GM11168 (cell line): ENCODE measurements around the gene ERGIC1.

Experiments used
- in situ Hi-C: fragments of 300-500 bp; cut with MboI; formaldehyde crosslinking; loops from one replicate; pipeline ENCODE4 v1.12.0; 2022; ENCODE audit warnings: low sequenced_read_pairs; ENCODE audit not compliant: unreplicated experiment

The ERGIC1 gene

GRCh38 chr5:172936401-172936800 lies 102.3 kb downstream of the ERGIC1 start:
- in situ Hi-C loops = loop anchor here (25.0 kb wide), 1 partner anchor 449 kb away; no protein-coding TSS in a partner anchor

DNA sequence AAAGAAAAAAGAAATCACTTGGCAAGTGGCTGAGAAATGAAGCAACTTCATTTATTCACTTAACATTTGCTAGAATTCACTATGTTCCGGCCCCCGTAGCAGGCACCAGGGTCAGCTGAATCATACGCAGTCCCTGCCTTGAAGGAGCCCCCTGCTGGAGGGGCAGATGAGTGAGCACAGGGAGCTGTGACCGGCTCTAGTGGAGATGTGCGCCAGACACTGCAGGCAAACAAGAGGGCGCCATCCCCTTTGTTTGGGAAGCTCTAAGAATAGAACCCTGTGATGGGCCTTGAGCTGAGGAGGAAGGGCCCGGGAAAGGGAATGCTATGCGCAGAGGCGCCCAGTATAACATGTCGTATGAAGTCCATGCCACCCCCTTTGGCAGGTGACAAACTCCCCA lies 105.0 kb downstream of the ERGIC1 start:
- in situ Hi-C loops = loop anchor here (25.0 kb wide), 1 partner anchor 452 kb away; no protein-coding TSS in a partner anchor

DNA sequence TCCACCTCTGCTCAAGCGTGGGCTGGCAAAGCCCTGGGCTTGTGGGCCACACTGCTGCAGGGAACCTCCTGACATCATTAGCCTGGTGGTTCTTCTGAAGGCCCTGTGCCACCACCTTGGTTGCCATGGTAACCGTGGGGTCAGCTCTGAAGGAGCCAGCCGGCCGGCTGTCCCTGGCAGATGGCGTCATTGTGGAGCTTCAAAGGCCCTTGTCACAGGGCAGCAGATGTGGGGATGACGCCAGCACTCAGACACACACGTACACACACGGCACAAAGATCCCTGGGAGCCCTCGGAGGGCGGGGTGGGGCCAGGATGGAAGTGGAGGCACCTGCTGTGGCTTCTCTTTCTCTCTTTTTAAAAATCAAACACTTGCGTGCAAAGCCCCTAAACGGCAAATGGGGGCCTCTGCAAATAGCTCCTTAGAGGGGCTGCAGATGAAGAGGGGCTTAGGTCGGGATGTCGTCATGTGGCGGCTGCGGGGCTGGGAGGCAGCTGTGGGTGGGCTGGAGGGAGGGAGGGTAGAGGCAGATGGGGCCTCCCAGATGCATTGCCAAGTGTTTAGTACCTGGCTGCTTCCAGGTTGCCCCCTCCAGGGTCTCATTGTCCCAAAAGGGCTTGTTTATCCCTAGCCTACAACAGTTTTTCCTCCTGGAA lies 105.7 kb downstream of the ERGIC1 start:
- in situ Hi-C loops = loop anchor here (25.0 kb wide), 1 partner anchor 452 kb away; no protein-coding TSS in a partner anchor

- in situ Hi-C loops = loop anchor here (25.0 kb wide), 1 partner anchor 453 kb away; no protein-coding TSS in a partner anchor
Observed at GRCh38 chr5:172940268-172941066, 106.4 kb downstream of the ERGIC1 start.

- in situ Hi-C loops = loop anchor here (25.0 kb wide), 1 partner anchor 454 kb away; no protein-coding TSS in a partner anchor
Observed at GRCh38 chr5:172941067-172941516, 107.0 kb downstream of the ERGIC1 start.

DNA sequence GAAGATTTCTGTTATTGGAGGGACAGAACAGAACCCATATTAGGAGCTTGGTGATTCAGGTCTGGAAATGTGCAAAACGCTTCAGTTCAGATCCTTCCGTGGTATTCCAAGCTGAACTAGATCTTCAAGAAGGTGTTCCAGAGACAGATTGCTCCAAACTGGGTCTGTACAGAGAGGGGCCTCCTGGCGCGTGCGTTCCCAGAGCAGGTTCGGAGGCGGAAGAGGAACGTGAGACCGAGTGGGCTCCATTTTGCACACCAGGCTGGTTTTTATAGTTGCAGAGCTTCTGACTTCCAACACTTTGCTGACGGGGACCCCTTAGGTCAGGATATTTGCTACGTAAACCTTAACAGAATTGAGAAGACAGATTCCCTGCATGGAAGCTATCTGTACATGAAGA lies 108.5 kb downstream of the ERGIC1 start:
- in situ Hi-C loops = loop anchor here (25.0 kb wide), 1 partner anchor 455 kb away; no protein-coding TSS in a partner anchor

DNA sequence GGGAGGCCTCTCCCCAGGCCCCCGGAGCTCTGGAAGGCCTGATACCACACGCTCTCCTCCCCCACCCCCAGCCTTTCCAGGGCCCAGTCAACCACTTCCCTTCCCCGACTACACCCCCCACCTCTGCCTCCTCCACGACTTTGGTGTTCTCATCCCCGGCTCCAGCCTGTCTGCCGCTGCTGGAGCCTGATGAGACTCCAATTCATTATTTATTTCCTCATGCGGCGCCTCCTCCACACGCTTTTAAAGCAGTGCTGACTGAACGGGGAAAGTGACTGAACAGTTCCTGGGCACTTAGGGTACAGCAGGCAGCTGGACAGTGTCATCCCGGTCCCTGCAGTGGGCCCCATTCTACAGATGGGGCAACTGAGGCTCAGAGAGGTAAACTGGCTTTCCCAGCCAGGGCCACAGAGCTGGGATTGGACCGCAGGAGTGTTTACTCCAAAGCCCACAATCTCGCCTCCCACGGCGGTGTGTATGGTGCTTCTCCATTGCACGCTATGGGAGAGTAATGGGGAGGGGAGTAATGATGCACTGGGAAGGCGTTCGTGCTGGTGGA lies 109.3 kb downstream of the ERGIC1 start:
- in situ Hi-C loops = loop anchor here (25.0 kb wide), 1 partner anchor 456 kb away; no protein-coding TSS in a partner anchor

GRCh38 chr5:172943906-172944305 lies 109.9 kb downstream of the ERGIC1 start:
- in situ Hi-C loops = loop anchor here (25.0 kb wide), 1 partner anchor 457 kb away; no protein-coding TSS in a partner anchor

DNA sequence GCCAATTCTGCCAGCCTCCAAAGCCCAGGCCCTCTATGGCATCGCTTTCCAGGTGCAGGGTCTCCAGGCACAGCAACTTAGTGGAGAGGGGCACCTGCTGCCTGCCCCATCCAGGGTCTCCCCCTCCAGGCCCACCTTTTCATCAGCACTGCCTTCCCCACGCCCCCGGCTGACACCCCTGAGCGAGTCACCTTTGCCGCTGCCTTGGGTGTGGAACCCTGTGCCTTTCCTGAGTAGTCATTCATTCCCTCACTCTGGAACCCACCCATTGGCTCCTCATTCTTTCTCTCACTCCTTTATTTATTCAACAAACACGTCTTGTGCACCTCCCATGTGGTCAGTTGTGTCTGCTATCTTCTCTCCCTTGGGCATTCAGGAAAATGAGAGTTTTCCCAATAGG lies 110.7 kb downstream of the ERGIC1 start:
- in situ Hi-C loops = loop anchor here (25.0 kb wide), 1 partner anchor 457 kb away; no protein-coding TSS in a partner anchor

DNA sequence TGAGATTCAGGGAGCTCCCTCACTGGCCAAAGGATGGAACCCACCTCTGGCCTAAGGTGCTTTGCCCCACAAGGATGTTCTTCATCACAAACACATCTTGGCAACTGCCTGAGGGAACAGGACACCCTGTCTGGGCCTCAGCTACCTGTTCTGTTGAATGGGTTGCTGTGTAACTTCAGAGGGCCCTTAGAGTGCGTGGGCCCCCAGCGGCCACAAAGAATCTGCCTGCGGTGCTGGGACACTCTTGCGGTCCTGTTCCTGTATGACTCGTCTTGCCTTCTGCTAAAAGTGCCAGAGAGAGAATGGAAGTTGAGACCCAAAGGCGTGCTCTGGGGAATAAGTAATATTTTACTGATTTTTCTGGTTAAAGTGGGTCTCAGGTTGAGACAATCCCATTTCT lies 111.1 kb downstream of the ERGIC1 start:
- in situ Hi-C loops = loop anchor here (25.0 kb wide), 1 partner anchor 458 kb away; no protein-coding TSS in a partner anchor

GRCh38 chr5:172946146-172946545 lies 112.1 kb downstream of the ERGIC1 start:
- in situ Hi-C loops = loop anchor here (25.0 kb wide), 1 partner anchor 459 kb away; no protein-coding TSS in a partner anchor

GRCh38 chr5:172949426-172949825 lies 115.4 kb downstream of the ERGIC1 start:
- in situ Hi-C loops = loop anchor here (25.0 kb wide), 1 partner anchor 462 kb away; no protein-coding TSS in a partner anchor

DNA sequence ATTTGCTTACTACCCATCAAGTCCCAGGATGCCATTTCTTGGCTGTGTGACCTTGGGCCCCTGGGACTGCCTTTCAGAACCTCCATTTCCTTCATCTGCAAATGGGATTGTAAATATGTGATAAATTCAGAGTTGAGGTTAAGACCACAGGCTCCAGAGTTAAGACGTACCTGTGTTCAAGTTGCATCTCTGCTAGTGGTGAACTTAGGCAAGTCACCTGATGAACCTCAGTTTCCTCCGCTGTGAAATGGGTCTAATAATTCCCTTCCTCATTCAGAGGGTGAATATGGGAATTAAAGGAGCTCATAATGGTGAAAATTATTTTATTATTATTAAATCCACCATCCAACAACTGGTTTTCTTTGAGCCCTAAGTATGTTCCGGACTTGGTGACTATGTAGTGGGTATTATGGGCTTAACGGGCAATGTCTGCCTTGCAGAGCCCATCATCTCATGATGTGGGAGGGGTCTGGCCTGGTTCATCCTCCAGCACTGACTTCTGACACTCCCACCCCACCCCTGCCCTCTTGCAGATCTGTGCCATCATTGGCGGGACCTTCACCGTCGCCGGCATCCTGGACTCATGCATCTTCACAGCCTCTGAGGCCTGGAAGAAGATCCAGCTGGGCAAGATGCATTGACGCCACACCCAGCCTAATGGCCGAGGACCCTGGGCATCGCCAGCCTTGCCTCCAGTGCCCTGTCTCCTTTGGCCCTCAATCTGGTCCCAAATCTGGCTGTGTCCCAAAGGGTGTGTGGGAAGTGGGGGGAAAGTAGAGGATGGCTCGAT lies 116.3 kb downstream of the ERGIC1 start:
- in situ Hi-C loops = loop anchor here (25.0 kb wide), 1 partner anchor 612 kb away; no protein-coding TSS in a partner anchor

DNA sequence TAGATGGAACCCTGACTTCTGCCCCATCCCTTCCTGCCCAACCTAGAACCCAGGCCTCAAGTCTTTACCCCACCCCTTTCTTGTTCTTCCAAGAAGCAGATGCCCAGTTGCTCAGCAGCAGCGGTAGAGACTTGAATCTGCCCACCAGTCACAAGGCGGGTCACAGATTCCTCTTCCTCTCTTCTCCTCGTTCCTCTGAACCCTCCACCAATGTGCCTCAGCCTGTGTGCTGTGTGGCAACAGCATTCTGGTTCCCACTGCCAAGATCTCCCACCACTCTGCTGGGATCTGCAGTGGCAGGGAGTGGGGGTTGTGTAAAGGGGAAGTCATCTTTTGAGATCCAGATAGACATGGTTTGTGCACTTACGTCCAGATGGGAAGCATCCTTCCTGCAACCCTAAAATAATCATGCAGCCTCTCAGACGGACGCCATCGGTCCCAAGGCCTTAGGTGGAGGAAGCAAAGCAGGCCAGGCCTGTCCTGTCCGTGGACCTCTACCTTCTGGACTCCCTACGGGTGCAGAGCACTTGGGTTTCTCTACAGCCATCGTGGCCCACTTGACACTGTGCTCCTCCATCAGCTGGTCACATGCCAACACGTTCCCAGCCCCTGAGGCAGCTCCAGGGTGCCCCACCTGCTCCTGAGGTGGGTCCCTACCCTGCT lies 117.5 kb downstream of the ERGIC1 start:
- in situ Hi-C loops = loop anchor here (25.0 kb wide), 1 partner anchor 611 kb away; no protein-coding TSS in a partner anchor

- in situ Hi-C loops = loop anchor here (25.0 kb wide), 1 partner anchor 610 kb away; no protein-coding TSS in a partner anchor
Observed at GRCh38 chr5:172952034-172952511, 118.0 kb downstream of the ERGIC1 start.

GRCh38 chr5:172953776-172954675 lies 120.0 kb downstream of the ERGIC1 start:
- in situ Hi-C loops = loop anchor here (25.0 kb wide), 1 partner anchor 608 kb away; no protein-coding TSS in a partner anchor

DNA sequence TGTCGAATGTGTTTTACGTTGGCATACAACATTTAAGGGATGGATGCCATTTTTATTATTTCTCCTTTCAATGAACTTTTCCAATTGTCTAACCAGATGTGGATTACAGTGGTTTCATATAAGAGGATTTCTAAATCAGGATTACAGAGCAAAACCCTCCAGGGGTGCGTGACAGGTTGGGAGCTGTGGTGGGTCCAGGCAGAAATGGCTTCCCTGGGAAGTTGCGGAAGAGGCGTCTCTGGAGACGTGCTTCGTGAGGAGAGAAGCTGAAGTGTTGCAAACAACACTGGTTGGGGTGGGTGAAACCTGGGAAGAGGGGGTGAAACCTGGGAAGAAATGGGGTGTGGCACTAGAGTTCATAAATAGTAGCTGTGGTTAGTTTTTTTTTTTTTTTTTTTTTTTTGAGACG lies 120.7 kb downstream of the ERGIC1 start:
- in situ Hi-C loops = loop anchor here (25.0 kb wide), 1 partner anchor 608 kb away; no protein-coding TSS in a partner anchor
